ENCODE results near the gene CCDC93. TPM values are rescaled to one million over a fixed set of nuclear protein-coding genes. Genes with fewer than 3 reads are reported as not detected.

Gene CCDC93
- total and polyA plus RNA-seq, 2 of the 4 experiments (the other 2 are of a cell fraction), result 8.1 to 17.2 TPM

DNA sequence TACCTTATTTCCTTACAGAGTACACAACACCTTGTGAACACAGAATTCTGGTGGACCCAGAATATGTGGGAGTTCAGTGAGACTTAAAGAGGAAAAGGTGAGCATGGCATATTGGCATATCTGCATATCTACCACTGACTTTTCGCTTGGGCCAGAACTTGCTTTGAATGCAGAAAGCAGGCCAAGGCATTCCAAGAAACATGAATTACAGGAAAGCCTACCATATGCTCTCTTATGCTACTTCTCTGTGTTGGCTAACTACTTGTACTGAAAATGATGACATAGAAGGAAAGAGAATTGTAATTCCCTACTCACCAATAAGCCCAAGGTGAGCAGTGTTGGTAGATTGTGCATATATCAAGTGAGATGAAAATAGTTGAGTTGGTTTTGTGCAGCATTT is 31.4 kb upstream of the CCDC93 start:
- Histone ChIP-seq H2BK5ac (ENCODE audit: low read depth, low read length, poor library complexity, severe bottlenecking) (no peak overlapping the region), H2AK9ac (replicated peaks; ENCODE audit: low read depth, low read length, poor library complexity) (no peak overlapping the region), H3K18ac (ENCODE audit: low read depth, low read length) (no peak overlapping the region), H4K20me1 (ENCODE audit: insufficient read depth, low read length) (no peaks in the 10 kb centered on the region), H2BK20ac (ENCODE audit: low read depth, low read length) (no peak overlapping the region), H3K9ac (ENCODE audit: low read depth, low read length) (no peak overlapping the region), H3K14ac (replicated peaks; ENCODE audit: low read depth, low read length) (no peak overlapping the region), H3K79me1 (ENCODE audit: low read depth in 1 of 2, low read length in 2 of 2) (no peaks in the 10 kb centered on the region), H3K4me3 (ENCODE audit: insufficient read depth, low read depth, low read length) (no peak overlapping the region), H2AFZ (replicated peaks; ENCODE audit: low read length, poor library complexity) (no peak overlapping the region), H2BK120ac (ENCODE audit: low read depth, low read length) (no peak overlapping the region), H2BK15ac (ENCODE audit: low read depth, low read length) (no peak overlapping the region), H3K4me1 (ENCODE audit: control insufficient read depth, insufficient read depth, low read length) (no peaks in the 10 kb centered on the region), H3K4me2 (ENCODE audit: low read depth, low read length) (no peak overlapping the region), H4K5ac (ENCODE audit: low read depth, low read length) (no peak overlapping the region), H4K8ac (ENCODE audit: low read depth in 2 of 2, low read length in 2 of 2) (no peak overlapping the region), H3K56ac (ENCODE audit: extremely low read depth, insufficient read depth, low read length) (no peak overlapping the region), H3K4ac (ENCODE audit: low read depth, low read length) (no peak overlapping the region), H3K9me3 (ENCODE audit: control insufficient read depth, insufficient read depth, low read length) (no peaks in the 10 kb centered on the region), H3K9me1 (ENCODE audit: insufficient read depth, low read length) (no peaks in the 10 kb centered on the region), H2AK5ac (ENCODE audit: low read depth, low read length) (no peak overlapping the region), H3K23ac (ENCODE audit: low read depth, low read length) (no peak overlapping the region), H3K27ac (ENCODE audit: insufficient read depth, low read length) (no peak overlapping the region), H3K27me3 (ENCODE audit: control insufficient read depth, insufficient read depth, low read length) (peaks cover 21% of the 10 kb centered on the region), H3K36me3 (ENCODE audit: control insufficient read depth, insufficient read depth, low read length) (no peaks in the 10 kb centered on the region), H4K91ac (ENCODE audit: insufficient read depth, low read depth, low read length) (no peak overlapping the region)
- ChIA-PET POLR2A (ENCODE audit: unreplicated experiment) (no interaction called here), CTCF (interaction anchor here (1.7 to 2.9 kb wide), 2 partner anchors 13 to 56 kb away, joined by 5 to 11 read pairs; no protein-coding TSS in a partner anchor)
- ATAC-seq (ENCODE audit: low read depth) (no peak), DNase-seq (no peak)
- no peak for TF ChIP-seq BHLHE40 (IDR thresholded peaks at IDR 0.05; ENCODE audit: low read depth, low read length)
- no peak for TF ChIP-seq RAD21 (IDR thresholded peaks at IDR 0.05; ENCODE audit: low read length)
- TF ChIP-seq CHD1 (IDR thresholded peaks at IDR 0.05; ENCODE audit: low read depth, low read length), result no peak
- no peak for TF ChIP-seq MAZ (IDR thresholded peaks at IDR 0.05; ENCODE audit: borderline replicate concordance, low read depth, low read length)
- TF ChIP-seq CEBPB (IDR thresholded peaks at IDR 0.05; ENCODE audit: low read depth, low read length), result no peak
- dilution Hi-C loops (cut with HindIII; ENCODE audit: low sequenced_read_pairs, unreplicated experiment), result no loop called here
- in situ Hi-C loops (cut with MboI; ENCODE audit: low sequenced_read_pairs), result loop anchor here (25.0 kb wide), 1 partner anchor 817 kb away; no protein-coding TSS in a partner anchor
- no CpG with 5 or more reads among the region's 1 CpG for WGBS, 2 experiments (ENCODE audit: extremely low coverage in 2 of 2, insufficient read length in 1 of 2)
- intact Hi-C loops (cut with micrococcal nuclease), result loop anchor here (5.0 kb wide), 1 partner anchor 157 kb away; no protein-coding TSS in a partner anchor
- no TSS peak for BruUV-seq (replicated peaks)

All from IMR-90 (cell line).